DND-41 (cell line): ENCODE data around the gene COL4A1.

Source experiments
- ATAC-seq: fragments of 200-7000 bp; cut with Tn5 transposase; 3 replicates; pipeline ENCODE4 v1.9.1; 2021; ENCODE audit warnings: low read depth; ENCODE audit not compliant: insufficient read depth
- DNase-seq: peaks from one replicate; pipeline ENCODE4 v3.0.0-alpha.2; 2020
- H2AFZ ChIP-seq: 2 replicates; pipeline ENCODE4 v1.6.0; 2012; ENCODE audit warnings: low read depth, low read length
- H3K27ac ChIP-seq: 2 replicates; pipeline ENCODE4 v1.5.1; 2012; ENCODE audit warnings: low read length, inconsistent platforms
- H3K27me3 ChIP-seq: fragments of 200-600 bp; sonication (generic); 2 replicates; pipeline ENCODE4 v1.6.0; 2012; ENCODE audit warnings: low read length, mild to moderate bottlenecking, inconsistent platforms; ENCODE audit not compliant: insufficient read depth, poor library complexity
- H3K36me3 ChIP-seq: 2 replicates; pipeline ENCODE4 v1.5.1; 2012; ENCODE audit warnings: low read length, inconsistent platforms; ENCODE audit not compliant: insufficient read depth
- H3K4me1 ChIP-seq: 2 replicates; pipeline ENCODE4 v1.5.1; 2012; ENCODE audit warnings: mild to moderate bottlenecking, low read length; ENCODE audit not compliant: insufficient read depth
- H3K4me2 ChIP-seq: 2 replicates; pipeline ENCODE4 v1.6.0; 2012; ENCODE audit warnings: mild to moderate bottlenecking, moderate library complexity, low read length, inconsistent platforms; ENCODE audit not compliant: insufficient read depth
- H3K4me3 ChIP-seq, 2 experiments: fragments of 200-600 bp in 1 of 2; shearing (Covaris generic) in 1 of 2; 2 replicates each; pipeline ENCODE4 v1.5.1; 2012 to 2016; ENCODE audit warnings: inconsistent platforms in 2 of 2, low read length in 2 of 2, mild to moderate bottlenecking in 2 of 2, low read depth in 1 of 2, moderate library complexity in 1 of 2
- H3K79me2 ChIP-seq: 2 replicates; pipeline ENCODE4 v1.6.0; 2012; ENCODE audit warnings: low read length, inconsistent platforms; ENCODE audit not compliant: insufficient read depth
- H3K9ac ChIP-seq: 2 replicates; pipeline ENCODE4 v1.6.0; 2012; ENCODE audit warnings: low read depth, mild to moderate bottlenecking, inconsistent platforms, low read length, moderate library complexity
- H3K9me3 ChIP-seq: 2 replicates; pipeline ENCODE4 v1.5.1; 2012; ENCODE audit warnings: low read length, moderate library complexity, mild to moderate bottlenecking, inconsistent platforms; ENCODE audit not compliant: insufficient read depth, severe bottlenecking
- H4K20me1 ChIP-seq: 2 replicates; pipeline ENCODE4 v1.6.0; 2012; ENCODE audit warnings: low read length; ENCODE audit not compliant: insufficient read depth
- CTCF ChIP-seq: IDR thresholded peaks from 2 replicates; pipeline ENCODE4 v1.5.1; 2012; ENCODE audit warnings: borderline replicate concordance, low read length, moderate library complexity, mild to moderate bottlenecking; ENCODE audit not compliant: poor library complexity, severe bottlenecking; ENCODE audit errors: extremely low read depth
- EZH2 ChIP-seq: IDR thresholded peaks from 3 replicates; pipeline ENCODE4 v1.6.1; 2012; ENCODE audit warnings: borderline replicate concordance, low read depth, mild to moderate bottlenecking, moderate library complexity, low read length, inconsistent platforms; ENCODE audit not compliant: severe bottlenecking

Gene COL4A1

DNA sequence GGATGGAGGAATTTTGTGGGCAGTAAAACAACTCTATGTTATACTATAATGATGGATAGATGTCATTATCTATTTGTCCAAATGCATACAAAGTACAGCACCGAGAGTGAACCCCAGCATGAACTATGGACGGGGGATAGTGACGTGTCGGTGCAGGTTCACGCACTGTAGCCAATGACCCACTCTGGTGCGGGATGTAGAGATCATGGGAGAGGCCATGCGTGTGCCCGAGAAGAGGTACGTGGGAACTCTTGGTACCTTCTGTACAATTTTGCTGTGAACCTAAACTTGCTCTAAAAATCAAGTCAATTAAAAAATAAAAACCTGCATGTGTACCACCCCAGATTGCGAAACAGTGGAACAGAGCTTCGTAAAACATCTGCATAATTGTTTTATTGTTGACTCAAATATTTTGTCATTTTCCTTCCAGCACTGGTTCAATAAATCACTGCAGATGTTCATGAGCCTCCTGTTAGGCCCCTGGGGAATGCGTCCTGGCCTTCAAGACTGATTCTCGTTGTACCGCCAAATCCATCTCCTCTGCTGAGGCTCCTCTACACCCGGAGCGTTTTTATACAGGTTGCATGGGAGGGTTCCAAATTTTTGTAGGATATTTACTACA, 30.9 kb downstream of the COL4A1 start:
- Histone ChIP-seq H3K36me3 (no peaks in the 10 kb centered on the region), H3K4me3 (no peak overlapping the region), H3K9ac (no peak overlapping the region), H4K20me1 (no peaks in the 10 kb centered on the region), H3K4me1 (no peaks in the 10 kb centered on the region), H3K27ac (no peak overlapping the region), H3K9me3 (no peaks in the 10 kb centered on the region), H3K27me3 (peaks cover 38% of the 10 kb centered on the region), H3K4me2 (no peak overlapping the region), H3K79me2 (no peaks in the 10 kb centered on the region), H2AFZ (no peak overlapping the region)
- DNase-seq (no peak), ATAC-seq (no peak)
- TF ChIP-seq EZH2: no peak
- no peak for TF ChIP-seq CTCF

DNA sequence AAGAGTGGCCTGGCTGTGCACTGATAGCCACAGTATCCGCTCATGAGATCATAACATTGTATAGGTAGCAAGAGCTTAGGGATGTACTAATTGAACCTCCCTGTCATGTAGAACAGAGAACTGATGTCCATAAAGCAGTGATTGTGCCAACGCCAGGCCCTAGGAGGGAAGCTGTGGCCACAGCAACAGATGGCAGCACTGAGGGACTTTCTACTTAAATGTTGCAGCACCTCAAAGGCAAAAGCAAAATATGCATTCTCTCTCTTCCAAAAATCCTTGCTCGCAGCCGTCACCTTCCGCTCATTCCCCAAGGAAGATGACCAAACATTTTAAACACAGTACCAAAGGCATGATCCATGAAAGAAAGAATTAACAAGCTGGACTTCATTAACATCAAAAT, 32.3 kb downstream of the COL4A1 start:
- peaks cover 46% of the 10 kb centered on the region for H3K27me3 ChIP-seq
- no peak for DNase-seq
- H4K20me1 ChIP-seq: no peaks in the 10 kb centered on the region
- ATAC-seq: no peak
- no peaks in the 10 kb centered on the region for H3K36me3 ChIP-seq
- H3K79me2 ChIP-seq: no peaks in the 10 kb centered on the region
- H3K9ac ChIP-seq: no peak overlapping the region
- no peak for TF ChIP-seq CTCF
- TF ChIP-seq EZH2: no peak
- H3K4me2 ChIP-seq: no peak overlapping the region
- H3K4me3 ChIP-seq: no peak overlapping the region
- H3K27ac ChIP-seq: no peak overlapping the region
- H3K9me3 ChIP-seq: no peaks in the 10 kb centered on the region
- no peak overlapping the region for H2AFZ ChIP-seq
- no peaks in the 10 kb centered on the region for H3K4me1 ChIP-seq

- H3K9ac ChIP-seq: no peak overlapping the region
- no peak overlapping the region for H3K4me3 ChIP-seq
- no peaks in the 10 kb centered on the region for H3K9me3 ChIP-seq
- H3K27ac ChIP-seq: no peak overlapping the region
- H3K4me1 ChIP-seq: no peaks in the 10 kb centered on the region
- peaks cover 48% of the 10 kb centered on the region for H3K27me3 ChIP-seq
- DNase-seq (no peak), ATAC-seq (no peak)
- no peaks in the 10 kb centered on the region for H3K36me3 ChIP-seq
- no peak for TF ChIP-seq EZH2
- TF ChIP-seq CTCF: no peak
- H3K79me2 ChIP-seq: no peaks in the 10 kb centered on the region
- H2AFZ ChIP-seq: no peak overlapping the region
- H3K4me2 ChIP-seq: no peak overlapping the region
- H4K20me1 ChIP-seq: no peaks in the 10 kb centered on the region
These were observed 33.7 kb downstream of the COL4A1 start for GRCh38 chr13:110273254-110273653.
